GM12874 (cell line): Measurements from ENCODE around the gene HSBP1.

Experiments
- TF ChIP-seq, protein P1 (sequence below): IDR thresholded peaks from 2 replicates; pipeline ENCODE4 v1.5.1; 2011; ENCODE audit warnings: low read depth, mild to moderate bottlenecking, control low read depth, low read length, moderate library complexity; ENCODE audit not compliant: insufficient read depth

HSBP1 gene

DNA sequence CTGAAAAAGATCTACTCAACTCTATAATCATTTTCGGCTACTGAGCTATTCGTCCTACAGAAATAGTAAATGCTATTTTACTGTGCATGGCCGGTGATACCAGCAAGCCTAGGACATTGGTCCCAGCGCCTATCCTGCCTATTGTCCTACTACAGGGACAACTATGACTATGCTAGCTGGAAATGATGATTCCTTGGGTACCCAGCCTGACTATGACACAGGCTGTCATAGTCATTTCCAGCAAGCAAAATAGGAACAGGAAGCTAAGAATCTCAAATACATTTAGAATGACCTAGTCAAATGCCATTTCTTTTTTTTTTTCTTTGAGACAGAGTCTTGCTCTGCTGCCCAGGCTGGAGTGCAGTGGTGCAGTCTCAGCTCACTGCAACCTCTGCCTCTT lies 33.7 kb upstream of the HSBP1 start:
- TF ChIP-seq, protein P1, sequence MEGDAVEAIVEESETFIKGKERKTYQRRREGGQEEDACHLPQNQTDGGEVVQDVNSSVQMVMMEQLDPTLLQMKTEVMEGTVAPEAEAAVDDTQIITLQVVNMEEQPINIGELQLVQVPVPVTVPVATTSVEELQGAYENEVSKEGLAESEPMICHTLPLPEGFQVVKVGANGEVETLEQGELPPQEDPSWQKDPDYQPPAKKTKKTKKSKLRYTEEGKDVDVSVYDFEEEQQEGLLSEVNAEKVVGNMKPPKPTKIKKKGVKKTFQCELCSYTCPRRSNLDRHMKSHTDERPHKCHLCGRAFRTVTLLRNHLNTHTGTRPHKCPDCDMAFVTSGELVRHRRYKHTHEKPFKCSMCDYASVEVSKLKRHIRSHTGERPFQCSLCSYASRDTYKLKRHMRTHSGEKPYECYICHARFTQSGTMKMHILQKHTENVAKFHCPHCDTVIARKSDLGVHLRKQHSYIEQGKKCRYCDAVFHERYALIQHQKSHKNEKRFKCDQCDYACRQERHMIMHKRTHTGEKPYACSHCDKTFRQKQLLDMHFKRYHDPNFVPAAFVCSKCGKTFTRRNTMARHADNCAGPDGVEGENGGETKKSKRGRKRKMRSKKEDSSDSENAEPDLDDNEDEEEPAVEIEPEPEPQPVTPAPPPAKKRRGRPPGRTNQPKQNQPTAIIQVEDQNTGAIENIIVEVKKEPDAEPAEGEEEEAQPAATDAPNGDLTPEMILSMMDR, result no peak

DNA sequence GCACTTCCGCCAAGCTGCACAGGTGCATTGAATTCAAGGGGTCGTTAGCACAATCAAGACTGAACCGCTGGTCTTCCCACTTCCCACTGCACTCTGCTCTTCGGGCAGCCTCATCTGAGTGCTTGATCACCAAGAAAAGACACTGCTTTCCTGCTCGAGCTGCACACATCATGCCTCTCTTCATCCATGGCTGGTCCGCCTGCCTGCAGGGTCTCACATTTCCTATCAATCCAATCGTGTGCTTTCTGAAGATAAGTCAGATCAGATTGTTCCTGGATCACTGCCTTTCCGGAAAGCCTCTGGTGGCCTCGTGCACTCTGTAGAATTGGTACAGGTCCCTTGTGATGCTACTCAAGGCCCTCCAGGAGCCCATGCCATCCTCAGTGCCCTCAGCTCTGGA lies 30.8 kb upstream of the HSBP1 start:
- TF ChIP-seq, protein P1, result no peak

DNA sequence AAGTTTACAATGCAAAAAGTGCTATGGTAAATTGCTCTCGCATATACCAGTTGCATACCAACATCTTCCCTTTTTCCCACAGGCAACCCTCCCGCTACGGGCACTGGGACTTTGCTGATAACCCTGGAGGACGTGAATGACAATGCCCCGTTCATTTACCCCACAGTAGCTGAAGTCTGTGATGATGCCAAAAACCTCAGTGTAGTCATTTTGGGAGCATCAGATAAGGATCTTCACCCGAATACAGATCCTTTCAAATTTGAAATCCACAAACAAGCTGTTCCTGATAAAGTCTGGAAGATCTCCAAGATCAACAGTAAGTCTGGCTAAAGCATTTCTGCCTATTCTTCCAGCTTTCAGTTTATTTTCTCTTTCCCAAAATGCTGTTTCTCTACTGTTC lies 27.9 kb upstream of the HSBP1 start:
- TF ChIP-seq, protein P1, result no peak

DNA sequence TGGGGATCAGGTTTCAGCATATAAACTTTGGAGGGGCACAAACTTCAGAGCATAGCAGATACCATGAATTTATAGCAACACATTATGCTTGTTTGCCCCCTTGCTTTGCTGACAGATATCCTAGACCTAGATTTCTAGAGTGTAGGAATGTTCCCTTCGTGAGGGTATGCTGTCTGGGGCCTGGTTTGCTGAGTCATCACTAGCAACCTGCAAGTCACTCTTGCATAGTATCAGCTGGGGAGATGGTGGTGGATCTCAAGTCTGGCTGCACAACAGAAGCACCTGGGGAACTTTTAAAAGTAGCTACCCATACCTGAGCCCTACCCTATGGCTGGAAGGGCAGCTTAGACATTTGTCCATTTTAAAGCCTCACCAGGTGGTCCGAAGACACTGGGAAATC lies 22.3 kb upstream of the HSBP1 start:
- TF ChIP-seq, protein P1, result no peak

DNA sequence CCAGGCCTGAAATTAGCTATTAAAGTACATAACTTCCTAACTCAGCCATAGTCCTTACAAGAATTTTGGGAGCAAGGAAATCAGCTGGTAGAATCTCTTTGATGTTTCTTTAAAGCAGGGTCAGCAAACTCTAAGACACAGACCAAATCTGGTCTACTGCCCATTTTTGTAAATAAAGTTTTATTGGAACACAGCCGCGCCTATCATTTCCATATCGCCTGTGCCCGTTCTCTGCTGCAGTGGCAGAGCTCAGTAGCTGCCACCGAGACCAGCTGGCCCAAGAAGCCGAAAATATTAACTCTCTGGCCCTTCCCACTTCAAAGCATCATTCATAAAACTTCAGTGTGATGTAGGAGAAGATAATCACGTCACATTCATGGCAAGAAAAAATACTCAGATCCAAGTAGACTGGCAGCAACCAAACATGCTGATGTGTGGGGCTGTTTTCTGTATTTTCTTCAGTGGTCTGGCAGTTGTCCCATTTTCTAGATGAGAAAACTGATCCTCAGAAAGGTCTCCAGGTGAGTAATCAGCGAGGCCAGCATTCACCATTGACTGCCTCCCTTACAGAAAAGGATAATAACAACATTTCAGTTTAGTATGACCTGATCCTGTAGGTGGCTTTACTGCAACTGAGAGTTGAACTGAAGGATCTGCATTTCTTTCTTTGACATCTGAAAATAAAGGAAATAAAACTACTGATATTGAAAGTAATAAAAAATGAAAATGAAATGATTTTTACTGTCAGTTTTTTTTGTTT lies 18.0 kb upstream of the HSBP1 start:
- TF ChIP-seq, protein P1, result no peak

DNA sequence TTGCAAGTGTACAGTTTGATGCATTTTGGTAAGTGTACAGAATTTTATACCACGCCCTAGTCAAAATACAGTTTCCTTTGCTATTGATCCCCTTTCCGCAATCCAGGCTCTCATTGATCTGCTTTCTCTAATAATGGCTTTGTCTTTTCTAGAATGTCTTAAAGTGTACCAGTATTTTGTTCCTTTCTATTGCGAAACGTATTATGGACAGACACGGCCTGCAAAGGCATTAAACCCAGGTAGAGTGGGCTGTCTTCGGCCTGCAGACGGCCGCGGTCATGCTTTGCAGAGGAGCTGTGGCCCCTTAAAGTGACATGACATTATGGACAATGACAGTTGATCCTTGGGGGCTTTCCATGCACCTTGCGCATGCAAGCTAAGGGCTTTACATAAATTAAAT lies 15.9 kb upstream of the HSBP1 start:
- TF ChIP-seq, protein P1, result no peak

DNA sequence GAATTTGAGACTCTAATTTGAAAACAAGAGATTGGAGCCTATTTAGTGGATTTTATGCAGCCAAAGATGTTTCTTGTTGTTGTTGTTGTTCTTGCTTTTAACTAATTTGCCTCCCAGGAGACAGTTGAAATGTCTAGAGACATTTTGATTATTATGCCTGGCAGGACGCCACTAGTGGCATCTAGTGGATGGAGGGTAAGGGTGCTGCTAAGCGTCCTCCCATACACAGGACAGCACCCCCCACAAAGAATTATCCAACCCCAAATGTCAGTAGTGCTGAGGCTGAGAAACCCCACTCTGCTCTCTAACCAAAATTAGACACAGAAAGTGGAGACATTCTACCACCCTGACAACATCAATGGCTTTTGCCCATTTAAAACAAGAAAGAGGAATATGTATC lies 15.4 kb upstream of the HSBP1 start:
- TF ChIP-seq, protein P1, result no peak

DNA sequence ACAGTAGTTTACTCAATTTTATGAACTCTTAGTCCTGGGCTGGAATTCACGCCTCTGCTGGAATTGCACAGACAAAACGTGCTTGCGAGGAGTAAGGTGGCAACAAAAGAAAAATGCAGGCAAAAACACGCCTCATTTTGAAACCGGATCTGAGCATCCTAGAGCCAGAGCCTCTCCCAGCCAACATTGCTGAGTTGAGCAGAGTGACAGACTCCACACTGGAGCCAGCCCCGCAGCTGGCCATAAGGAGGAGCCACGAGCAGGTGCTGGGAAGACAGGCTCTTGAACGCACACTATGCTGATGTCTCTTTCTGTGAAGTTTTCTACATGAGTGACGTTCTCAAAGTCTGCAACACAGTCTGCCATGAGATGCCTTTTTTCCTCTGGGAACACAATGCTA lies 14.6 kb upstream of the HSBP1 start:
- TF ChIP-seq, protein P1, result no peak
